CD4-positive, alpha-beta T cell treated with Interleukin-10 for 1 hour (primary cell): Measurements from ENCODE around the gene ABHD5.

Source experiments
- DNase-seq: peaks from one replicate; pipeline ENCODE4 v3.0.0-alpha.2; 2020

ABHD5 gene

GRCh38 chr3:43686333-43686699 is 4.4 kb upstream of the ABHD5 start:
- DNase-seq, result no peak

GRCh38 chr3:43686700-43687498 is 3.8 kb upstream of the ABHD5 start:
- DNase-seq, result no peak

GRCh38 chr3:43687499-43687811 is 3.3 kb upstream of the ABHD5 start:
- no peak for DNase-seq

- DNase-seq, result no peak
These were observed 2.5 kb upstream of the ABHD5 start for GRCh38 chr3:43688245-43688650.

GRCh38 chr3:43689166-43689565 is 1.6 kb upstream of the ABHD5 start:
- no peak for DNase-seq

GRCh38 chr3:43689766-43690399 is 855 bp upstream of the ABHD5 start:
- no peak for DNase-seq

GRCh38 chr3:43691120-43691995 is 620 bp downstream of the ABHD5 start:
- peak; percentile 39 for DNase-seq

- DNase-seq, result no peak
These were observed 1.5 kb downstream of the ABHD5 start for GRCh38 chr3:43692085-43692855.

- no peak for DNase-seq
These were observed 2.2 kb downstream of the ABHD5 start for GRCh38 chr3:43692971-43693370.

- no peak for DNase-seq
These were observed 2.9 kb downstream of the ABHD5 start for GRCh38 chr3:43693594-43693993.

- no peak for DNase-seq
These were observed 4.7 kb downstream of the ABHD5 start for GRCh38 chr3:43695443-43695842.

GRCh38 chr3:43695863-43696262 is 5.1 kb downstream of the ABHD5 start:
- DNase-seq, result no peak

- DNase-seq, result no peak
These were observed 5.7 kb downstream of the ABHD5 start for GRCh38 chr3:43696441-43696840.

GRCh38 chr3:43696881-43697280 is 6.1 kb downstream of the ABHD5 start:
- DNase-seq, result no peak

GRCh38 chr3:43699864-43700263 is 9.1 kb downstream of the ABHD5 start:
- no peak for DNase-seq

- DNase-seq, result no peak
These were observed 14.0 kb downstream of the ABHD5 start for GRCh38 chr3:43704697-43705096.

GRCh38 chr3:43706342-43706741 is 15.6 kb downstream of the ABHD5 start:
- no peak for DNase-seq

- DNase-seq, result no peak
These were observed 16.5 kb downstream of the ABHD5 start for GRCh38 chr3:43707266-43707665.

- DNase-seq, result no peak
These were observed 17.3 kb downstream of the ABHD5 start for GRCh38 chr3:43707998-43708397.

GRCh38 chr3:43709022-43709421 is 18.3 kb downstream of the ABHD5 start:
- DNase-seq, result no peak

GRCh38 chr3:43710607-43711006 is 19.9 kb downstream of the ABHD5 start:
- DNase-seq, result no peak

GRCh38 chr3:43718296-43718695 is 27.6 kb downstream of the ABHD5 start:
- no peak for DNase-seq

GRCh38 chr3:43723121-43723734 is 32.5 kb downstream of the ABHD5 start:
- no peak for DNase-seq
